K562 (cell line): ENCODE measurements around the gene PHTF2. TPM values are rescaled to one million over a fixed set of nuclear protein-coding genes. Genes with fewer than 3 reads are reported as not detected.

ENCODE experiments used
- ATAC-seq: fragments of 200-7000 bp; cut with Tn5 transposase; 3 replicates; pipeline ENCODE4 v1.9.1; 2020; ENCODE audit warnings: moderate library complexity
- BruUV-seq: library from RNA; stranded (reverse); fragments of 400-500 nt; replicated peaks from 2 replicates; lab custom pipeline; 2021; lab: Mats Ljungman, UMichigan
- CTCF ChIA-PET: fragments of 300-600 bp; formaldehyde crosslinking; extraction: SDS; loops from one replicate; lab custom pipeline; 2021; ENCODE audit warnings: low intra/inter-chr PET ratio; lab: Yijun Ruan, JAX
- POLR2A ChIA-PET: fragments of 300-600, 350-650 bp; sonication (Branson Sonifier 250); formaldehyde crosslinking; extraction: SDS; loops from one replicate; lab custom pipeline; 2021; ENCODE audit warnings: antibody characterized with exemption, inconsistent platforms; lab: Yijun Ruan, JAX
- DNase-seq, 4 experiments: peaks; one replicate each; pipeline versions ENCODE4 v3.0.0 to v3.0.0-alpha.2; 2011 to 2018; ENCODE audit warnings: low spot score in 3 of 4, mixed read lengths in 3 of 4; ENCODE audit errors: extremely low read depth in 1 of 4
- FAIRE-seq: peaks from 2 replicates; lab custom pipeline; 2011; peaks lifted over from hg19 to GRCh38; lab: Jason Lieb, UNC
- H2AFZ ChIP-seq: 2 replicates; pipeline ENCODE4 v1.6.0; 2011; ENCODE audit warnings: low read depth, low read length, control low read depth, inconsistent platforms
- H3K27ac ChIP-seq: fragments of 200-600 bp; 3 replicates; pipeline ENCODE4 v1.8.0; 2011; ENCODE audit warnings: low read depth, mild to moderate bottlenecking, control low read depth, inconsistent platforms, low read length, moderate library complexity, mixed read lengths; ENCODE audit errors: extremely low read depth
- H3K27me3 ChIP-seq, 2 experiments: fragments of 300-600 bp in 1 of 2; 2 replicates in 1 of 2; 3 replicates in 1 of 2; pipeline versions ENCODE4 v1.6.0 to v1.8.0; 2011; ENCODE audit warnings: inconsistent platforms in 2 of 2, low read length in 2 of 2, mild to moderate bottlenecking in 1 of 2, mixed read lengths in 1 of 2, moderate library complexity in 1 of 2; ENCODE audit not compliant: control insufficient read depth in 2 of 2, insufficient read depth in 2 of 2
- H3K36me3 ChIP-seq: fragments of 300-600 bp; 3 replicates; pipeline ENCODE4 v1.8.0; 2011; ENCODE audit warnings: mild to moderate bottlenecking, low read length, inconsistent platforms; ENCODE audit not compliant: control insufficient read depth, insufficient read depth
- H3K4me1 ChIP-seq, 2 experiments: fragments of 200-600 bp in 1 of 2; replicated peaks in 1 of 2; 2 replicates in 1 of 2; 3 replicates in 1 of 2; pipeline versions ENCODE4 v1.5.1 to v1.8.0; 2011; ENCODE audit warnings: inconsistent platforms in 2 of 2, low read length in 2 of 2, mild to moderate bottlenecking in 1 of 2, mixed read lengths in 1 of 2, moderate library complexity in 1 of 2; ENCODE audit not compliant: control insufficient read depth in 2 of 2, insufficient read depth in 2 of 2
- H3K4me2 ChIP-seq: 2 replicates; pipeline ENCODE4 v1.6.1; 2011; ENCODE audit warnings: low read length, control low read depth, inconsistent platforms, mixed read lengths; ENCODE audit not compliant: insufficient read depth
- H3K4me3 ChIP-seq: fragments of 200-600 bp; sonication (generic), shearing (Covaris generic); 2 replicates; pipeline ENCODE4 v1.5.1; 2016; ENCODE audit warnings: control low read depth, inconsistent platforms
- H3K79me2 ChIP-seq: fragments of 200-600 bp; 3 replicates; pipeline ENCODE4 v1.8.0; 2011; ENCODE audit warnings: low read length, inconsistent platforms; ENCODE audit not compliant: control insufficient read depth, insufficient read depth
- H3K9ac ChIP-seq, 2 experiments: 2 replicates each; pipeline versions ENCODE4 v1.6.0 to v1.6.1; 2011; ENCODE audit warnings: low read depth in 2 of 2, low read length in 2 of 2, control low read depth in 1 of 2, inconsistent platforms in 1 of 2, mild to moderate bottlenecking in 1 of 2, mixed read lengths in 1 of 2; ENCODE audit not compliant: insufficient read depth in 1 of 2
- H3K9me1 ChIP-seq: one replicate; pipeline ENCODE4 v1.6.0; 2011; ENCODE audit warnings: inconsistent platforms, mild to moderate bottlenecking, low read length, moderate library complexity; ENCODE audit not compliant: control insufficient read depth, insufficient read depth
- H3K9me3 ChIP-seq: replicated peaks from 2 replicates; pipeline ENCODE4 v1.5.1; 2011; ENCODE audit warnings: low read depth, low read length, inconsistent platforms; ENCODE audit not compliant: control insufficient read depth, insufficient read depth
- H4K20me1 ChIP-seq: replicated peaks from 2 replicates; pipeline ENCODE4 v1.6.1; 2011; ENCODE audit warnings: low read length, inconsistent platforms, mixed read lengths; ENCODE audit not compliant: control insufficient read depth, insufficient read depth
- CBX2 ChIP-seq: fragments of 200-600 bp; sonication (generic); IDR thresholded peaks from one replicate; pipeline ENCODE4 v1.6.1; 2012; ENCODE audit warnings: mild to moderate bottlenecking, low read length, inconsistent platforms; ENCODE audit not compliant: insufficient read depth, poor library complexity, severe bottlenecking
- CC2D1A ChIP-seq: fragments of 450-650 bp; IDR thresholded peaks from 2 replicates; pipeline ENCODE4 v1.6.1; 2017; ENCODE audit warnings: mild to moderate bottlenecking
- COPS2 ChIP-seq: fragments of 450-650 bp; conservative IDR thresholded peaks from 2 replicates; pipeline ENCODE4 v1.6.1; 2016; ENCODE audit warnings: mild to moderate bottlenecking, moderate library complexity
- CSDE1 ChIP-seq, 2 experiments: fragments of 450-650 bp; IDR thresholded peaks; 2 replicates each; pipeline ENCODE4 v1.6.1; 2016; ENCODE audit warnings: mild to moderate bottlenecking in 1 of 2
- DACH1 ChIP-seq: fragments of 450-650 bp; IDR thresholded peaks from 2 replicates; pipeline ENCODE4 v1.6.1; 2018; ENCODE audit not compliant: partially characterized antibody
- E2F1 ChIP-seq: sonication (generic); formaldehyde crosslinking; IDR thresholded peaks from 2 replicates; pipeline ENCODE4 v1.8.1; 2023; ENCODE audit warnings: mild to moderate bottlenecking, missing genetic modification reagents, moderate library complexity
- ELF1 ChIP-seq: fragments of 200-800 bp; sonication (Bioruptor generic); IDR thresholded peaks from 2 replicates; pipeline ENCODE4 v1.6.1; 2016; ENCODE audit warnings: missing genetic modification characterization, missing compliant biosample characterization
- HDAC6 ChIP-seq: IDR thresholded peaks from 2 replicates; pipeline ENCODE4 v1.6.1; 2012; ENCODE audit warnings: low read depth, mild to moderate bottlenecking, control low read depth, inconsistent platforms, low read length, moderate library complexity
- HDGF ChIP-seq: fragments of 450-650 bp; IDR thresholded peaks from 2 replicates; pipeline ENCODE4 v1.6.1; 2016
- HSF4 ChIP-seq: fragments of 250-450 bp; sonication (Bioruptor Pico); IDR thresholded peaks from 2 replicates; pipeline ENCODE4 v2.1.2; 2022; ENCODE audit warnings: mild to moderate bottlenecking, moderate library complexity, borderline replicate concordance
- KLF10 ChIP-seq: fragments of 250-450 bp; sonication (Bioruptor Pico); IDR thresholded peaks from 2 replicates; pipeline ENCODE4 v1.6.1; 2021; ENCODE audit warnings: matching md5 sums
- MED1 ChIP-seq: sonication (generic); formaldehyde crosslinking; IDR thresholded peaks from 2 replicates; pipeline ENCODE4 v1.8.1; 2023; ENCODE audit warnings: missing genetic modification reagents, borderline replicate concordance
- MIER1 ChIP-seq: fragments of 450-650 bp; IDR thresholded peaks from 2 replicates; pipeline ENCODE4 v1.6.1; 2016; ENCODE audit warnings: antibody characterized with exemption, mild to moderate bottlenecking, low read depth
- NR1H2 ChIP-seq: sonication (generic); formaldehyde crosslinking; IDR thresholded peaks from 2 replicates; pipeline ENCODE4 v1.4.0; 2020; ENCODE audit warnings: mild to moderate bottlenecking, missing genetic modification reagents
- PRPF4 ChIP-seq: fragments of 200-400 bp; formaldehyde crosslinking; IDR thresholded peaks from one replicate; pipeline ENCODE4 v1.6.1; 2017; ENCODE audit warnings: low read length, low read depth, mild to moderate bottlenecking; ENCODE audit not compliant: insufficient read depth, poor library complexity, severe bottlenecking
- RFX5 ChIP-seq: IDR thresholded peaks from 2 replicates; pipeline ENCODE4 v1.6.1; 2011; ENCODE audit warnings: low read depth, mild to moderate bottlenecking, improper control_type of control experiment, low read length
- SMARCB1 ChIP-seq: IDR thresholded peaks from 2 replicates; pipeline ENCODE4 v1.6.1; 2011; ENCODE audit warnings: improper control_type of control experiment, low read depth; ENCODE audit not compliant: insufficient read length
- ZNF146 ChIP-seq: IDR thresholded peaks from one replicate; pipeline ENCODE4 v1.6.1; 2018; ENCODE audit warnings: missing compliant biosample characterization; ENCODE audit not compliant: unreplicated experiment
- ZNF184 ChIP-seq: sonication (generic); formaldehyde crosslinking; IDR thresholded peaks from 2 replicates; pipeline ENCODE4 v1.5.0; 2020; ENCODE audit warnings: missing genetic modification reagents
- ZNF398 ChIP-seq: fragments of 250-450 bp; sonication (Bioruptor Pico); IDR thresholded peaks from 2 replicates; pipeline ENCODE4 v1.8.0; 2021; ENCODE audit warnings: moderate library complexity, mild to moderate bottlenecking, inconsistent platforms
- WGBS: fragments of 100-300 bp; shearing (Covaris generic); methylation state at CpG from one replicate; pipeline ENCODE4 v1.1.6; 2016; ENCODE audit warnings: low coverage, mixed read lengths; ENCODE audit not compliant: insufficient coverage; ENCODE audit errors: missing lambda C conversion rate; 5-methylcytosine and 5-hydroxymethylcytosine counted together
- in situ Hi-C: fragments of 300-500 bp; cut with MboI; formaldehyde crosslinking; loops from 4 replicates; pipeline ENCODE4 v1.15.0; 2018; ENCODE audit warnings: inconsistent platforms, mixed read lengths
- intact Hi-C: fragments of 100-400 bp; cut with micrococcal nuclease; formaldehyde crosslinking; loops from 2 replicates; pipeline ENCODE4 v1.14.2; 2022
- polyA plus RNA-seq, 8 experiments: library from polyadenylated mRNA; depleted of rRNA in 4 of 8; stranded (reverse) in 5 of 8; unstranded in 3 of 8; fragments of >200 nt; fragmentation: Nextera tagmentation in 2 of 8; fragmentation: Illumina TruSeq in 1 of 8; extraction: Ambion mirVana in 2 of 8; extraction: Trizol in 1 of 8; gene quantifications; 2 replicates each; pipeline versions ENCODE4 v1.2.1 to v1.2.3, GENCODE V29; 2011 to 2014; ENCODE audit warnings: inconsistent platforms in 1 of 8, missing spikeins in 1 of 8
- total RNA-seq, 7 experiments: library from RNA; depleted of rRNA in 6 of 7; stranded (reverse); fragments of >200 nt in 6 of 7; fragmentation: Illumina TruSeq in 2 of 7; extraction: Trizol in 2 of 7; gene quantifications; 2 replicates each; pipeline versions ENCODE4 v1.2.1 to v1.2.3, GENCODE V29; 2011 to 2021; ENCODE audit warnings: low replicate concordance in 1 of 7

The PHTF2 gene
- total and polyA plus RNA-seq, 9 of the 15 experiments (the other 6 are each of a cell fraction or from before 2014, with no cell fraction given) = 17.9 to 43.6 (median 25.4) TPM

DNA sequence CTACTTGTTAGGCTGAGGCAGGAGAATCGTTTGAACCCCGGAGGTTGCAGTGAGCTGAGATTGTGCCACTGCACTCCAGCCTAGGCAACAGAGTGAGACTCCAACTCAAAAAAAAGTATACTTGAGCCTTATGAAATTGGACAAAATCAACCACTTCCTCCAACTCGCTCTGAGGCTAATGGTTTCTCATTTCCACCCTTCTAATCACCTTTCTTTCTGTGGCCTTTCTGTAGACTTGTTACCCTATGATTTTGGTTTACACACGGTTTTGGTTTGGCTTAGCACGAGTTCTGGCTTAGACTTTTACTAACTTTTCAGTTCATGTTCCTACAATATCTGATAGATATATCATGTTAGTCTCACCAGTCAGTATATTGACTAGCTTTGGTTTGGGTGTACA, 152.0 kb downstream of the PHTF2 start:
- H3K9me1 ChIP-seq = no peaks in the 10 kb centered on the region
- H3K4me2 ChIP-seq = no peak overlapping the region
- POLR2A ChIA-PET = interaction anchor here (1.1 kb wide), 1 partner anchor 12 kb away, joined by 3 read pairs; no protein-coding TSS in a partner anchor
- no peaks in the 10 kb centered on the region for H3K4me1 ChIP-seq
- no peaks in the 10 kb centered on the region for H3K27me3 ChIP-seq
- in situ Hi-C loops (no loop called here), intact Hi-C loops (no loop called here)
- no peak overlapping the region for H2AFZ ChIP-seq
- ATAC-seq (no peak), DNase-seq (no peak), FAIRE-seq (no peak)
- no peaks in the 10 kb centered on the region for H3K9me3 ChIP-seq
- no peaks in the 10 kb centered on the region for H4K20me1 ChIP-seq
- CTCF ChIA-PET = no interaction called here
- no peak for TF ChIP-seq KLF10
- TF ChIP-seq ZNF146 = no peak
- no peak for TF ChIP-seq MED1 (CRISPR knock-in tag)
- TF ChIP-seq ZNF184 (CRISPR knock-in tag) = no peak
- no peak for TF ChIP-seq NR1H2 (CRISPR knock-in tag)
- TF ChIP-seq COPS2 = no peak
- no peak for TF ChIP-seq HSF4 (CRISPR knock-in tag)
- no peak for TF ChIP-seq MIER1
- no peak for TF ChIP-seq ZNF398 (CRISPR knock-in tag)
- no peak for TF ChIP-seq ELF1
- no peak for TF ChIP-seq CC2D1A
- TF ChIP-seq CSDE1 (IDR thresholded peaks at IDR 0.05) = no peak
- no peak for TF ChIP-seq HDAC6
- no peak for TF ChIP-seq PRPF4
- TF ChIP-seq HDGF = no peak
- no peak for TF ChIP-seq CBX2
- TF ChIP-seq RFX5 = no peak
- TF ChIP-seq DACH1 = no peak
- TF ChIP-seq E2F1 (CRISPR knock-in tag) = no peak
- no peak for TF ChIP-seq SMARCB1
- H3K36me3 ChIP-seq = peaks cover 22% of the 10 kb centered on the region; the same call in 1 of the 3 replicates
- no TSS peak for BruUV-seq
- no peak overlapping the region for H3K27ac ChIP-seq
- 76% methylated on average over 5 of the region's 5 CpGs for WGBS
- H3K79me2 ChIP-seq = no peaks in the 10 kb centered on the region
- no peak overlapping the region for H3K9ac ChIP-seq
- H3K4me3 ChIP-seq = no peak overlapping the region
